K562 (cell line): Measurements from ENCODE around the gene KIF14. TPM values are rescaled to one million over a fixed set of nuclear protein-coding genes. Genes with fewer than 3 reads are reported as not detected.

Source experiments
- BCLAF1 ChIP-seq, 2 experiments: fragments of 450-650 bp in 1 of 2; IDR thresholded peaks; 2 replicates each; pipeline ENCODE4 v1.6.1; 2011 to 2017; ENCODE audit warnings: low read depth in 2 of 2, antibody characterized with exemption in 1 of 2, borderline replicate concordance in 1 of 2, low read length in 1 of 2, mild to moderate bottlenecking in 1 of 2, mixed read lengths in 1 of 2; ENCODE audit not compliant: control insufficient read depth in 1 of 2
- BRCA1 ChIP-seq, 2 experiments: fragments of 450-650 bp in 1 of 2; sonication (generic) in 1 of 2; formaldehyde crosslinking in 1 of 2; IDR thresholded peaks; 2 replicates each; pipeline versions ENCODE4 v1.5.0 to v1.6.1; 2017 to 2020; ENCODE audit warnings: mild to moderate bottlenecking in 1 of 2, missing genetic modification reagents in 1 of 2
- CBX8 ChIP-seq: fragments of 200-600 bp; sonication (generic); IDR thresholded peaks from 2 replicates; pipeline ENCODE4 v1.6.1; 2012; ENCODE audit warnings: borderline replicate concordance, mixed run types, low read depth, mild to moderate bottlenecking, moderate library complexity, mixed read lengths, low read length, control low read depth, inconsistent platforms; ENCODE audit not compliant: poor library complexity, severe bottlenecking; ENCODE audit errors: extremely low read depth
- CHD4 ChIP-seq: fragments of 200-600 bp; sonication (generic); IDR thresholded peaks from 3 replicates; pipeline ENCODE4 v1.6.1; 2012; ENCODE audit warnings: low read depth, mild to moderate bottlenecking, mixed read lengths, low read length, inconsistent platforms; ENCODE audit not compliant: insufficient read depth, insufficient replicate concordance, poor library complexity, severe bottlenecking
- ELF4 ChIP-seq: fragments of 450-650 bp; formaldehyde crosslinking; IDR thresholded peaks from 2 replicates; pipeline ENCODE4 v1.4.0; 2022; ENCODE audit warnings: missing genetic modification characterization
- GATAD2B ChIP-seq: fragments of 450-650 bp; IDR thresholded peaks from 2 replicates; pipeline ENCODE4 v1.6.1; 2017; ENCODE audit warnings: mild to moderate bottlenecking, borderline replicate concordance
- LARP7 ChIP-seq: fragments of 450-650 bp; IDR thresholded peaks from 2 replicates; pipeline ENCODE4 v1.6.1; 2016
- MCM7 ChIP-seq, 2 experiments: fragments of 450-650 bp; IDR thresholded peaks; 2 replicates each; pipeline ENCODE4 v1.6.1; 2016 to 2018
- NEUROD1 ChIP-seq: fragments of 150-350 bp; IDR thresholded peaks from 2 replicates; pipeline ENCODE4 v1.6.1; 2014; ENCODE audit warnings: borderline replicate concordance, low read length, low read depth; ENCODE audit not compliant: partially characterized antibody
- PHTF2 ChIP-seq: fragments of 250-450 bp; sonication (Bioruptor Pico); IDR thresholded peaks from 2 replicates; pipeline ENCODE4 v1.5.0; 2021; ENCODE audit warnings: mild to moderate bottlenecking
- RBFOX2 ChIP-seq: fragments of 200-400 bp; formaldehyde crosslinking; IDR thresholded peaks from 2 replicates; pipeline ENCODE4 v1.6.1; 2017; ENCODE audit warnings: low read depth, mild to moderate bottlenecking, low read length, moderate library complexity
- SIN3A ChIP-seq, 2 experiments: fragments of 150-350 bp in 1 of 2; IDR thresholded peaks; 2 replicates each; pipeline ENCODE4 v1.6.1; 2011 to 2016; ENCODE audit warnings: borderline replicate concordance in 2 of 2, low read depth in 2 of 2, low read length in 2 of 2, mild to moderate bottlenecking in 2 of 2, moderate library complexity in 2 of 2; ENCODE audit not compliant: control insufficient read depth in 1 of 2
- SMC3 ChIP-seq: conservative IDR thresholded peaks from 2 replicates; pipeline ENCODE4 v1.6.1; 2011; ENCODE audit warnings: low read depth, low read length, improper control_type of control experiment; ENCODE audit not compliant: insufficient read depth
- STAG1 ChIP-seq: sonication (generic); formaldehyde crosslinking; IDR thresholded peaks from 2 replicates; pipeline ENCODE4 v1.5.0; 2020; ENCODE audit warnings: missing genetic modification reagents, borderline replicate concordance
- TCF7 ChIP-seq: sonication (generic); IDR thresholded peaks from 2 replicates; pipeline ENCODE4 v1.6.1; 2016; ENCODE audit warnings: antibody characterized with exemption, borderline replicate concordance
- TEAD1 ChIP-seq, 2 experiments: fragments of 450-650 bp in 1 of 2; sonication (generic) in 1 of 2; formaldehyde crosslinking; IDR thresholded peaks; 2 replicates each; pipeline versions ENCODE4 v1.4.0 to v1.8.0; 2020 to 2022; ENCODE audit warnings: mild to moderate bottlenecking in 2 of 2, missing genetic modification reagents in 1 of 2
- THRAP3 ChIP-seq: fragments of 450-650 bp; IDR thresholded peaks from 2 replicates; pipeline ENCODE4 v1.6.1; 2016; ENCODE audit warnings: mild to moderate bottlenecking, inconsistent platforms, borderline replicate concordance
- TRIM28 ChIP-seq: fragments of 450-650 bp; IDR thresholded peaks from 2 replicates; pipeline ENCODE4 v1.6.1; 2017
- ZNF197 ChIP-seq: fragments of 200-800 bp; sonication (Bioruptor generic); IDR thresholded peaks from 2 replicates; pipeline ENCODE4 v1.6.1; 2016; ENCODE audit warnings: low read depth, missing genetic modification characterization, missing compliant biosample characterization
- ZNF263 ChIP-seq: sonication (generic); formaldehyde crosslinking; IDR thresholded peaks from 2 replicates; pipeline ENCODE4 v1.8.0; 2022; ENCODE audit warnings: mild to moderate bottlenecking, missing genetic modification reagents, borderline replicate concordance
- ZNF766 ChIP-seq: fragments of 200-800 bp; sonication (Bioruptor generic); conservative IDR thresholded peaks from 2 replicates; pipeline ENCODE4 v1.6.1; 2016; ENCODE audit warnings: missing genetic modification characterization, missing compliant biosample characterization
- polyA plus RNA-seq, 8 experiments: library from polyadenylated mRNA; depleted of rRNA in 4 of 8; stranded (reverse) in 5 of 8; unstranded in 3 of 8; fragments of >200 nt; fragmentation: Nextera tagmentation in 2 of 8; fragmentation: Illumina TruSeq in 1 of 8; extraction: Ambion mirVana in 2 of 8; extraction: Trizol in 1 of 8; gene quantifications; 2 replicates each; pipeline versions ENCODE4 v1.2.1 to v1.2.3, GENCODE V29; 2011 to 2014; ENCODE audit warnings: inconsistent platforms in 1 of 8, missing spikeins in 1 of 8
- total RNA-seq, 7 experiments: library from RNA; depleted of rRNA in 6 of 7; stranded (reverse); fragments of >200 nt in 6 of 7; fragmentation: Illumina TruSeq in 2 of 7; extraction: Trizol in 2 of 7; gene quantifications; 2 replicates each; pipeline versions ENCODE4 v1.2.1 to v1.2.3, GENCODE V29; 2011 to 2021; ENCODE audit warnings: low replicate concordance in 1 of 7
- TF ChIP-seq, protein P1 (sequence below): sonication (generic); formaldehyde crosslinking; IDR thresholded peaks from 2 replicates; pipeline ENCODE4 v1.5.0; 2020; ENCODE audit warnings: missing genetic modification reagents

KIF14 gene
- total and polyA plus RNA-seq, 9 of the 15 experiments (the other 6 are each of a cell fraction or from before 2014, with no cell fraction given) = 11.5 to 47.4 (median 29.0) TPM

GRCh38 chr1:200669314-200670241, 49.0 kb upstream of the KIF14 start, which contains the start of gene DDX59 (continued):
- TF ChIP-seq BCLAF1 (IDR thresholded peaks at IDR 0.05; ENCODE audit: borderline replicate concordance in 1 of 2, control insufficient read depth in 1 of 2, low read depth in 2 of 2, low read length in 1 of 2) (peak in 1 of 2 experiments; percentile 62; a peak in 1 of 4 replicates), ZNF766 (CRISPR knock-in tag) (no peak; the same call in none of the 2 replicates), NEUROD1 (peak; percentile 98), TEAD1 (CRISPR knock-in tag; IDR thresholded peaks at IDR 0.05) (peak; percentile 43 to 72; a peak in 2 of 4 replicates), SMC3 (no peak), ELF4 (peak; percentile 70), TCF7 (peak; percentile 42; the same call in 1 of the 2 replicates), THRAP3 (no peak), PHTF2 (CRISPR knock-in tag) (no peak), TRIM28 (no peak), CBX8 (no peak), RBFOX2 (peak; percentile 99), BRCA1 (IDR thresholded peaks at IDR 0.05) (no peak), BRCA1 (CRISPR knock-in tag; IDR thresholded peaks at IDR 0.05) (no peak; the same call in 1 of the 2 replicates), GATAD2B (peak; percentile 80; the same call in 1 of the 2 replicates), ZNF197 (CRISPR knock-in tag) (peak; percentile 24; the same call in 1 of the 2 replicates), CHD4 (no peak), MCM7 (IDR thresholded peaks at IDR 0.05) (no peak), ZNF263 (CRISPR knock-in tag) (no peak; the same call in 1 of the 2 replicates), LARP7 (no peak), SIN3A (IDR thresholded peaks at IDR 0.05; ENCODE audit: borderline replicate concordance in 2 of 2, control insufficient read depth in 1 of 2, low read depth in 2 of 2, low read length in 2 of 2) (peak in 1 of 2 experiments; percentile 28; a peak in 1 of 4 replicates), STAG1 (no peak)
- TF ChIP-seq, protein P1, sequence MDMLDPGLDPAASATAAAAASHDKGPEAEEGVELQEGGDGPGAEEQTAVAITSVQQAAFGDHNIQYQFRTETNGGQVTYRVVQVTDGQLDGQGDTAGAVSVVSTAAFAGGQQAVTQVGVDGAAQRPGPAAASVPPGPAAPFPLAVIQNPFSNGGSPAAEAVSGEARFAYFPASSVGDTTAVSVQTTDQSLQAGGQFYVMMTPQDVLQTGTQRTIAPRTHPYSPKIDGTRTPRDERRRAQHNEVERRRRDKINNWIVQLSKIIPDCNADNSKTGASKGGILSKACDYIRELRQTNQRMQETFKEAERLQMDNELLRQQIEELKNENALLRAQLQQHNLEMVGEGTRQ = no peak
